NCI-H2196 (cell line): ENCODE data around the gene NUDT13.

Experiments used
- DNase-seq: peaks from one replicate; lab custom pipeline; 2025; ENCODE audit not compliant: unreplicated experiment; lab: John Stamatoyannopoulos, UW

NUDT13 gene

DNA sequence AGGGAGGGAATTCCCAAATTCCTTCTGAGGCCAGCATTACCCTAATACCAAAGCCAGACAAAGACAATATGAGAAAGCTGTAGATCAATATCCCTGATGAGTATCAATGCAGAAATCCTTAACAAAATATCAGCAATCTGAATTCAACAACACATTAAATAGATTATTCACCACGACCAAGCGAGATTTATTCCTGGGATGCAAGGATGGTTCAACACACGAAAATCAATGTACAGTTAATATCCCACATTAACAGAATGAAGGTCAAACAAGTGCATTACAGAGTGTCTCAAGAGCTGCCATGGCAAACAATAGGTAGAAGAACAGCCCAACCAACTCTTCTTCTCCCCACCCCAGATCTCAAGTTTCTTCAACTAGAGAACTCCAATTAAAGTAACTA, 51.4 kb downstream of the NUDT13 start:
- DNase-seq = no peak

- no peak for DNase-seq
Measured at GRCh38 chr10:73163096-73163495, 52.8 kb downstream of the NUDT13 start.

GRCh38 chr10:73166972-73167371, 56.7 kb downstream of the NUDT13 start:
- no peak for DNase-seq

- DNase-seq = no peak
Measured at GRCh38 chr10:73167458-73167782, 57.2 kb downstream of the NUDT13 start.

DNA sequence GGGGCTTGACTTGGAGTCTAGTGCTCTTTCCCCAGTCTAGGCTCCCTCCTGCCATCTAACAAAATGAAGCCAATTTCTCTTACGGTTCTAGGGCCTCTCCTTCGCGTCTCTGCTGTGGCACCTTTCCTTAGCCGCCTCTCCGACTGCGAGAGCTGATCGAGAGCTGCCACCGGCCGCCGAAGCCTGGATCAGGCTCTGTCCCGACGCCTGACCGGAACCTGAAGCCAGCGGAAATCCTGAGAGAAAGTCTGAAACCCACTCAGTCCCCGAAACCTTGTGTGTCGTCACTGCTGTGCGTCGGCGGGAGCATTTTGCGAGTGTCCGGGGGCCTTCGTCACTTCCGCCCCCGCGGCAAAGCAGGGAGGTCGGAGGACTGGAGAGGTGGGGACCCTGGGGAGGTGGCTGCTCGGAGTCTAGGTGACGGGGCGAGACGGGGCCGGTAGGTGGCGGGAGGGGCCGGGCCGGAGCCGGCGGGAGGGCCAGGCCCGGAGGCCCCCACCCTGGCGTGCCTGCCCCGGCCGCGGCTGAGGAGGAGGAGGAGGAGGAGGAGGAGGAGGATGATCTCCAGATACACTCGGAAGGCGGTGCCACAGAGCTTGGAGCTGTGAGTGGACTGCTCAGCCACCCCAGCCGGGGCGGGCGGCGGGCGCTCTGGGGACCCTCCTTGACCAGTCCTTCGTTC, 57.7 kb downstream of the NUDT13 start, which contains the start of the genes ECD and FAM149B1:
ECD (minus strand) TSS at position 226 of the 682 bp plus-strand sequence. CDS start 4,071 bp downstream, outside the sequence.
FAM149B1 (plus strand) TSS at position 337 of the 682 bp plus-strand sequence; CDS start at position 558, 221 bp downstream.
- DNase-seq = peak; percentile 81

DNA sequence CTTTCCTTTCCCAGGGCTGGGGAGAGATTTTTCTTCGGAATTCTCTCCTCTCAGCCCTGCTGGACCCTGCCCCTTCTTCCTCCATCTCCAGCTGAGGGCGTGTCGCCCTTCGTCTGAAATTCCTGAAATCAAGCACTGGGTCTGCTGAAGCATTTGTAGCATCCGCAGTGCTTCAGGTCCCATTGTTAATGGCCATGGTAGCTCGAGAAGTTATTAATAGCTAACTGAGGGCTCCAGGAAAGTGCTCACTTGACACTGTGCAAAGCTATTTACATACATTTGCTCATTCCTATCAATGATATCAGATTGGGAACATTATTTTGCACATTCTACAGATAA, 58.2 kb downstream of the NUDT13 start:
- no peak for DNase-seq

- no peak for DNase-seq
Measured at GRCh38 chr10:73169320-73169719, 59.1 kb downstream of the NUDT13 start.

DNA sequence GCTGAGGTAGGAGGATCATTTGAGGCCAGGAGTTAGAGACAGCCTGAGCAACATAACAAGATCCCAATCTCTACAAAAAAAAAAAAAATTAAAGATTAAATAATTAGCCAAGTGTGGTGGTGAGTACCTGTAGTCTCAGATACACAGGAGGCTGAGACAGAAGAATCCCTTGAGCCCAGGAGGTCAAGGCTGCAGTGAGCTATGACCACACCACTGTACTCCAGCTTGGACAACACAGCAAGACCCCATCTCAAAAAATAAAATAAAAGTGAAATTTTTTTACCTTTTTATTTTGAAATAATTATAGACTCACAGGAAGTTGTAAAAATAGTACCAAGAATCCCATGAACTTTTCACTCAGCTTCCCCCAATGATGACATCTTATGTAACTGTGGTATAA, 62.6 kb downstream of the NUDT13 start:
- no peak for DNase-seq

GRCh38 chr10:73174148-73174925, 64.1 kb downstream of the NUDT13 start:
- DNase-seq = no peak
